Activated CD8-positive, alpha-beta memory T cell treated with anti-CD3 and anti-CD28 coated beads, Interleukin-2, amount 50 U/mL, for 24 hours (primary cell): ENCODE data around the gene MSH3.
"Not testable (repeated sequence)": the region's sequence is repeated elsewhere in the genome, so short reads cannot be mapped to it uniquely, and the experiment has no call there.

Source experiments
- DNase-seq: peaks from one replicate; pipeline ENCODE4 v3.0.0-alpha.2; 2020; ENCODE audit errors: extremely low read depth

The MSH3 gene

GRCh38 chr5:80656425-80656824, 2.0 kb downstream of the MSH3 start:
- no peak for DNase-seq

GRCh38 chr5:80659106-80659505, 4.7 kb downstream of the MSH3 start:
- DNase-seq = no peak

GRCh38 chr5:80660661-80661060, 6.2 kb downstream of the MSH3 start:
- not testable (repeated sequence) for DNase-seq

- DNase-seq = no peak
These were observed 7.7 kb downstream of the MSH3 start for GRCh38 chr5:80662108-80662507.

GRCh38 chr5:80665057-80665456, 10.6 kb downstream of the MSH3 start:
- DNase-seq = no peak

GRCh38 chr5:80667384-80667783, 12.9 kb downstream of the MSH3 start:
- DNase-seq = no peak

GRCh38 chr5:80668016-80668969, 13.8 kb downstream of the MSH3 start:
- no peak for DNase-seq

- DNase-seq = peak; percentile 47
These were observed 17.8 kb downstream of the MSH3 start for GRCh38 chr5:80672140-80672736.

GRCh38 chr5:80676706-80677105, 22.3 kb downstream of the MSH3 start:
- no peak for DNase-seq

GRCh38 chr5:80686757-80687156, 32.3 kb downstream of the MSH3 start:
- DNase-seq = no peak

GRCh38 chr5:80688648-80689420, 34.4 kb downstream of the MSH3 start:
- no peak for DNase-seq

GRCh38 chr5:80689627-80690026, 35.2 kb downstream of the MSH3 start:
- DNase-seq = no peak

GRCh38 chr5:80695666-80696065, 41.2 kb downstream of the MSH3 start:
- DNase-seq = no peak

GRCh38 chr5:80696450-80696849, 42.0 kb downstream of the MSH3 start:
- no peak for DNase-seq

- no peak for DNase-seq
These were observed 42.6 kb downstream of the MSH3 start for GRCh38 chr5:80697100-80697499.

GRCh38 chr5:80698369-80698768, 43.9 kb downstream of the MSH3 start:
- no peak for DNase-seq

- no peak for DNase-seq
These were observed 47.1 kb downstream of the MSH3 start for GRCh38 chr5:80701597-80701996.

- no peak for DNase-seq
These were observed 48.8 kb downstream of the MSH3 start for GRCh38 chr5:80703291-80703690.

GRCh38 chr5:80703747-80704146, 49.3 kb downstream of the MSH3 start:
- DNase-seq = no peak

GRCh38 chr5:80704221-80704620, 49.8 kb downstream of the MSH3 start:
- DNase-seq = no peak

- no peak for DNase-seq
These were observed 50.8 kb downstream of the MSH3 start for GRCh38 chr5:80705216-80705769.

GRCh38 chr5:80705801-80706200, 51.3 kb downstream of the MSH3 start:
- DNase-seq = no peak
